HUES6 (cell line): ENCODE data around the gene COL15A1.
"Not testable (repeated sequence)": the region's sequence is repeated elsewhere in the genome, so short reads cannot be mapped to it uniquely, and the experiment has no call there.

Experiments used
- H3K27ac ChIP-seq: 2 replicates; pipeline ENCODE4 v1.7.0; 2013; ENCODE audit warnings: low read depth, mild to moderate bottlenecking, low read length, inconsistent platforms
- H3K27me3 ChIP-seq: 2 replicates; pipeline ENCODE4 v1.6.1; 2013; ENCODE audit warnings: low read length; ENCODE audit not compliant: control insufficient read depth, insufficient read depth
- H3K36me3 ChIP-seq: 2 replicates; pipeline ENCODE4 v1.6.1; 2013; ENCODE audit warnings: low read length; ENCODE audit not compliant: control insufficient read depth, insufficient read depth
- H3K4me1 ChIP-seq: 2 replicates; pipeline ENCODE4 v1.6.1; 2013; ENCODE audit warnings: low read length; ENCODE audit not compliant: control insufficient read depth, insufficient read depth
- H3K4me3 ChIP-seq: 2 replicates; pipeline ENCODE4 v1.5.1; 2013; ENCODE audit warnings: low read depth, low read length
- H3K9ac ChIP-seq: one replicate; pipeline ENCODE4 v1.6.1; 2013; ENCODE audit warnings: mild to moderate bottlenecking, low read length
- H3K9me3 ChIP-seq: 2 replicates; pipeline ENCODE4 v1.6.1; 2013; ENCODE audit warnings: low read depth, low read length; ENCODE audit not compliant: control insufficient read depth, insufficient read depth

The COL15A1 gene

DNA sequence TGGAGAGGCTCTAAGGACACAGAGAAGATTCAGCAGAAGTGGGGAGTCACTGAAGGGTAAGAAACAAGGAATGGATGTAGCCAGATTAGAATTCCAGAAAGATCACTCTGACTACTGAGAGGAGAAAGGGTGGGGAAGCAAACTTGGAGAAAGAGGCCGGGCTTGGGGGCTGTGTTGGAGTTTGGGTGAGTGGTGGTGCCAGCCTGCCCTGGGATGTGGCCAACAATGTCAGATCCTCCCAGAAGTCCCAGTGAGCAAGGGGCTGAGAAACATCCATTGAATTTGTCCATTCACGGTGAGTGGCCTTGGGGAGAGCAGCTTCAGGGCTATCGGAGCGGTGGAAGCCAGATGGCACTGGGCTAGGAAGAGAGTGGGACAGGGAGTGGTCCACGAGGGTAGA, 60.4 kb downstream of the COL15A1 start:
- Histone ChIP-seq H3K9me3 (0 out of 2 replicates have a peak, but pooled peaks cover 6% of the 10 kb centered on the region), H3K4me1 (peaks cover 10% of the 10 kb centered on the region), H3K27me3 (no peaks in the 10 kb centered on the region), H3K36me3 (no peaks in the 10 kb centered on the region), H3K4me3 (no peak overlapping the region), H3K9ac (no peak overlapping the region), H3K27ac (no peak overlapping the region)

DNA sequence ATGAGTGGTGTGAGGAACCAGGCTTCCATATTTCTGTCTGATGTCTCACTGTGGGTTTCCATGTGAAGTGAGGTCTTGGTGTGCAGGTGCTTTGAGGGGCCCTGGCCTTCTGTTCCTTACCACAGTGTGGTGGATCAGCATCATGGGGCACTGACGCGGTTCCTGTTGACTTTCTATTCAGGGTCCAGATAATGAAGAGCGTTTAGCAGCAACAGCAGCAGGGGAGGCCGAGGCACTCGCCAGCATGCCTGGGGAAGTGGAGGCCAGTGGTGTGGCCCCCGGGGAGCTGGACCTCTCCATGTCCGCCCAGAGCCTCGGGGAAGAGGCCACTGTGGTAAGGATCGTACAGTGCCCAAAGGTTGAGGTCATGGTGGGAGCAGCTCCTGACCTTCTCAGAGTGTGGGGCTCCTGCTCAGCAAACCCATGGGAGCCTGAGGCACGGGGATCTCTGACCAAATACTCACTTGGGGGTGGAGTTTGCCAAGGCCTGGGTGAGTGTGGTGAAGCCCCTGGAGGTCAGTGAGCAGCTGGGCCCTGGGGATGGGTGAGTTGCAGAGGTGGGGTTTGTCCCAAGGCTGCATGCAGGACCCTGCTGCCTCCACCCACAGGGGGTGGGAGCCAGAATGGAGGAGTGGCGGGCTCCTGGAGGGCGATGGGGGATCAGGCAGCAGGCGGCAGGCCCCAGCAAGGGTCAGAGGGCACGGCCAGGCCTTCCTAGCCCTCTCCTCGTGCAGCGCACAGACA, 61.2 kb downstream of the COL15A1 start:
- Histone ChIP-seq H3K27me3 (no peaks in the 10 kb centered on the region), H3K27ac (no peak overlapping the region), H3K9me3 (peaks cover 8% of the 10 kb centered on the region), H3K4me1 (peaks cover 9% of the 10 kb centered on the region), H3K4me3 (no peak overlapping the region), H3K36me3 (no peaks in the 10 kb centered on the region), H3K9ac (no peak overlapping the region)

DNA sequence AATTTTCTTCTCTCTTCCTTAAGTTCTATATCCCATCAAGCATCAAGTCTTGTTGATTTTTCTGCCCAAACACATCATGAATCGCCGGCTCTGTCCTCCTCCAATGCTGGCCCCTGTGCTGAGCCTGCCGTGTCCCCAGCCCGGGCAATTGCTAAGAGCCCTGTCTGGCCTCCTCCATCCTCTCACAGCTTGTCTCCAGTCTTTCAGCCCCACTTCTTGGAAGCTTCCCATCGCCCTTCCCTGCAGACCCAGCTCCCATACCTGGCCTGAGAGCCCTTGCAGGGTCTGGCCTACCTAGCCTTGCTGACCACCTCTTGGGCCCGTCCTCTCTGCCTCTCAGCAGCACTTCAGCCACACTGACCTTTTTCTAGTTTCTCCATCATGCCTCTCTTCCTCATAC, 61.9 kb downstream of the COL15A1 start:
- Histone ChIP-seq H3K4me1 (peaks cover 8% of the 10 kb centered on the region), H3K36me3 (no peaks in the 10 kb centered on the region; the same call in 1 of the 2 replicates), H3K9ac (no peak overlapping the region), H3K4me3 (no peak overlapping the region), H3K9me3 (peaks cover 16% of the 10 kb centered on the region), H3K27me3 (no peaks in the 10 kb centered on the region), H3K27ac (no peak overlapping the region)

DNA sequence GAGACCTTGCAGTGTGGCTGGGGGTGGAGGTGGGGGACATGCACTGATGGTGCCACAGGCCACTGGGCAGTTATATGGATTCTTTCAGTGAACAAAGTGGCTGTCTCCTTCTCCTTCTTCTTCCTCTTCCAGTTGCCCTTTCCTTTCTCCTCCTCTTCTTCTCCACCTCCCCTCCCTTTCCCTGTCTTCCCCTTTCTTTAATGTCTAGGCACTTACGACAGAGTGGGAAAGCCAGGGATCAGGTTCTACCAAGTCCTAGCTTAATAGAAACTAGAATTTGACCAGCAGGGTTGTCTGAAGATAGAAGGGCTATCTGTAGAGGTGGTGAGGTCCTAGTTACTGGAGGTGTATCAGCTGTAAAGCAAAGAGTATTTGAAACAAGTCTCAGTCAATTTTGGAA, 62.8 kb downstream of the COL15A1 start:
- Histone ChIP-seq H3K27me3 (no peaks in the 10 kb centered on the region), H3K9ac (no peak overlapping the region), H3K27ac (no peak overlapping the region), H3K4me3 (no peak overlapping the region), H3K36me3 (no peaks in the 10 kb centered on the region; the same call in 1 of the 2 replicates), H3K4me1 (peaks cover 1% of the 10 kb centered on the region), H3K9me3 (peaks cover 20% of the 10 kb centered on the region)

DNA sequence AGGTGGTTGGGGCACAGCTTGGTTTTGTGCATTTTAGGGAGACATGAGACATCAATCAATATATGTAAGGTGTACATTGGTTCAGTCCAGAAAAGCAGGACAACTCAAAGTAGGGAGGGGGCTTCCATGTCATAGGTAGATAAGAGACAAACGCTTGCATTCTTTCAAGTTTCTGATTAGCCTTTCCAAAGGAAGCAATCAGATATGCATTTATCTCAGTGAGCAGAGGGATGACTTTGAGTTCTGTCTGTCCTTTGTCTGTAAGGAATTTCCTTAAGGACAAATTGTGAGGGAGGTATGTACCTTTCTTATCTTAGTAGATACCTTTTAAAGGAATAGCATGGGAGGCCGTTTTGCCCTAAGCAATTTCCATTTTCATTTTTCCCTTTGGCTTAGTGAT, 63.3 kb downstream of the COL15A1 start:
- Histone ChIP-seq H3K9ac (no peak overlapping the region), H3K4me1 (no peaks in the 10 kb centered on the region; the same call in 1 of the 2 replicates), H3K9me3 (peaks cover 24% of the 10 kb centered on the region), H3K4me3 (no peak overlapping the region), H3K36me3 (no peaks in the 10 kb centered on the region; the same call in 1 of the 2 replicates), H3K27ac (no peak overlapping the region), H3K27me3 (no peaks in the 10 kb centered on the region)

DNA sequence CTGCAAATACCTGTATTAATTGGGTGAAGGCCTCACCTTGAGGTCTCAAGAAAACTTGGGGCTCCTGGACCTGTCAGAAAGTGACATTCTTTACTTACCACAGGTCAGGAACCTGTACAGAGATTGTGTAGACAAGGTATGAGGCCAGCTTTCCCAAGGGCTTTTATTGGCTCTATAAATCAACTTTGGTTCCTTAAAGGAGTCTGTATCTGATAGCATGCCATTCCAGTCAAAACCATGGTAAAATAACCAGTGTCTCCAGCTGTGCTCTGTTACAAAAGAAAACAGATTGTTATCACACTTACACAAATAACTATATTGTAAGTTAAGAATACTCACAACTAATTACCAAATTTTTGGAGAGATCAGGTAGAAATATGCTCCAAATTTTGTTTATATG, 64.5 kb downstream of the COL15A1 start:
- no peak overlapping the region for H3K4me3 ChIP-seq
- H3K36me3 ChIP-seq = no peaks in the 10 kb centered on the region; the same call in 1 of the 2 replicates
- no peaks in the 10 kb centered on the region for H3K27me3 ChIP-seq
- H3K4me1 ChIP-seq = no peaks in the 10 kb centered on the region
- H3K27ac ChIP-seq = no peak overlapping the region
- peaks cover 35% of the 10 kb centered on the region for H3K9me3 ChIP-seq
- H3K9ac ChIP-seq = no peak overlapping the region

DNA sequence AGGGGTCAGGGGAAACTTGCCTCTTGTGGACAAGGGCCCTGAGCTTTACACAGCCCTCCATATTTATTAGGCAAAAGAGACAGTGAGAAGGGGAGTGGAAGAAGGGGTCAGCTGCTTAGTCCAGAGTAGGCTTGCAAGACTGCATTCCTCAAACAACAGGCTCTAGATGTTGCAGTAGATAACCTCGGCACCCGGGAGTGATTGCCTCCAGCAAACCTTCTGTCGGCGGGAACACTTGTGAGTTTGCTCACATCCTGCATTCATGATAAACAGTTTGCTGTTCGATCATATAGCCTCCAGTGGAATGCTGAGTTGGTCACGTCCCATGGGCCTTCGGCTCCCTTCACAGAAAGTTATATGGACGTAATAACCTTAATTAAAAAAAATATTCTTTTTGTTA, 66.7 kb downstream of the COL15A1 start:
- H3K27me3 ChIP-seq, H3K36me3 ChIP-seq, H3K4me1 ChIP-seq, H3K9ac ChIP-seq, H3K4me3 ChIP-seq, H3K27ac ChIP-seq: not testable (repeated sequence)
- peaks cover 46% of the 10 kb centered on the region for H3K9me3 ChIP-seq

DNA sequence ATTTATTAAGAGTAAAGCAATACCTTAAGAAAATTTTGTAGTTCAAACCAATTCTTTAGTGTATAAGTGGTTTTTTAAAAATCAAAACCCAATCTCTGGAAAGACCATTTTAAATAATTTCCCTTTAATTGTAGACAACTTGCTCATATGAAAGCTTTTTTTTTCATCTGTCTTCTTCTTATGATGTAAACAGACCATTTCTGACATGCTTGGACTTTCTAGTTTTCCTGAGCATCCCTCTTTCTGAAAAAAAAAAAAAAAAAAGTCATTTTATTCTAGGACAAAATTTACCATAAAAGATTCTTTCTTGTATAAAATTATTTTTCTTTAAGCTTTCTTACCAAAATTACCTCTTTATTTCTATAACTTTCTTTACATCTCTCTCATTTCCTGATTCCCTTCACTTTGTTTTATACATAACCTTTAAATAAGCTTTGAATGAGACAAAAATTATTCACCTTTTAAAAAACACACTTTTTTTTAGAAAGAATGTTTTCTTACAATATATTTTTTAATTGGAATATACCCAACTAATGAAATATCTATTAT, 67.5 kb downstream of the COL15A1 start:
- no peak overlapping the region for H3K4me3 ChIP-seq
- H3K9me3 ChIP-seq = peaks cover 46% of the 10 kb centered on the region
- no peaks in the 10 kb centered on the region for H3K4me1 ChIP-seq
- H3K27me3 ChIP-seq = no peaks in the 10 kb centered on the region
- H3K36me3 ChIP-seq = no peaks in the 10 kb centered on the region; the same call in 1 of the 2 replicates
- no peak overlapping the region for H3K27ac ChIP-seq
- H3K9ac ChIP-seq = no peak overlapping the region

DNA sequence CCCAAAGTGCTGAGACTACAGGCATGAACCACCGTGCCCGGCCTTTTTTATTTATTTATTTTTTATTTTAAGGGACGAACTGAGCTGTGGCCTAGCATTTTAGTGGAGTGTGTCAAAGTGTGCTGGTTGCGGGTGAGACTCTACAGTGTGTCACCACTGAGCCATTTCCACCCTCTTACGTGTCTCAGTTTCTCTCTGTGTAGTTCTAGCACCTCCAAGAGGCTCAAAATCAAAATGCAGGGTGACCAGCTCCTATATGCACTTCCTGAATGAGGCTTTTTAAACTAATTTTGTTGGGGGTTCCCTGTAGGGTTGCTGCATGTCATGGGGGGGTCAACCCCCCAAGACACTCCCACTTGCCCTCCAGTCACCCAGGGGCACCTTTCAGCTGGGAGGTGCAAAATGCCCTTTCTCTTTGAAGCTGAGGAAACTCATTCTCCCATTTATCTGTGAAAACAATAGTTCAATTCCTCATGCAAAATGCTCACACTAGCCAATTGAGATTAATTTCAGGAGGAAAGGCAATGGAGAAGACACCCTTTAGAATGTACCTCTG, 69.3 kb downstream of the COL15A1 start:
- H3K4me3 ChIP-seq = no peak overlapping the region
- H3K9ac ChIP-seq = no peak overlapping the region
- no peaks in the 10 kb centered on the region for H3K27me3 ChIP-seq
- no peaks in the 10 kb centered on the region for H3K4me1 ChIP-seq
- H3K36me3 ChIP-seq = no peaks in the 10 kb centered on the region; the same call in 1 of the 2 replicates
- peaks cover 46% of the 10 kb centered on the region for H3K9me3 ChIP-seq
- no peak overlapping the region for H3K27ac ChIP-seq

DNA sequence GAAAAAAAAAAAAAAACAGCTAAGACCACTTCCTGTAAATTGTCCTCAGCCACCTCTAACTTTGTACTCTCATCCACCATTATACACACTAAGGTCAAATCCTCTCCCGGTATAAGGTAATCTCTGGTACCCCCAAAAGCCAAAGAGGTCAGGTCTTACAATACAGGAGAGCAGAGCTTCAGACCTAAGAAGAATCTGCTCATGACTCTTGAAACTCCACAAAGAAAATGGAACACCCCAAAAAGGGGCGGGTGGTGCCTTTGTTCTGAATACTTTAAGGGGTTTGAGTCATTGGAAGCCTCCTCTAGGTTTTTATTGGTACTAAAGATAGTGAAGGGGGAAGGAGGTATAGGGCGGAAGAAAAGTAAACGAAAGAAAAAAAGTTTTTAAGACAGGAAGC, 69.8 kb downstream of the COL15A1 start:
- Histone ChIP-seq H3K4me1 (no peaks in the 10 kb centered on the region), H3K9me3 (peaks cover 42% of the 10 kb centered on the region), H3K36me3 (no peaks in the 10 kb centered on the region; the same call in 1 of the 2 replicates), H3K4me3 (no peak overlapping the region), H3K9ac (no peak overlapping the region), H3K27me3 (no peaks in the 10 kb centered on the region), H3K27ac (no peak overlapping the region)

DNA sequence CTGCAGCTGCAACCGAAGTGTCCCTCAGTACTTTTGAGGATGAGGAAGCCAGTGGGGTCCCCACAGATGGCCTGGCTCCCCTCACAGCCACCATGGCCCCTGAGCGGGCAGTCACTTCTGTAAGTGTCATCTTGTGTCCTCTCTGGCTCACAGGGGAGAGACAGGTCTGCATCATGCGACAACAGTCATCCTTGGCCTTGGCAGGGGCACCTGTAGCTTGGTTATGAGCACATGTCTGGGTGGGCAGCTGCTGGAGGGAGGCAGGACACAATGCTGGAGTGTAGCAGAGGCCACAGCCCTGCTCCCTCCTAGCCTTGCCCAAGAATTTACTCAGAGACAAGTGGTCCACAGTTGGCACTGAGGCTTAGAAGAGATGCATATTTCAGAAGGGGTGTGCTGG, 71.7 kb downstream of the COL15A1 start:
- Histone ChIP-seq H3K9ac (no peak overlapping the region), H3K36me3 (no peaks in the 10 kb centered on the region), H3K9me3 (peaks cover 33% of the 10 kb centered on the region), H3K4me1 (no peaks in the 10 kb centered on the region), H3K27ac (no peak overlapping the region), H3K4me3 (no peak overlapping the region), H3K27me3 (no peaks in the 10 kb centered on the region)
